GM19467 (cell line): ENCODE measurements around the gene CUZD1.

Experiments
- ATAC-seq: cut with Tn5 transposase; IDR thresholded peaks from one replicate; pipeline ENCODE4 v1.9.1; 2021; ENCODE audit warnings: mild to moderate bottlenecking, moderate library complexity; ENCODE audit not compliant: unreplicated experiment

Gene CUZD1

GRCh38 chr10:122855745-122856144 lies 10.1 kb upstream of the CUZD1 start:
- no peak for ATAC-seq

- no peak for ATAC-seq
Measured at GRCh38 chr10:122854648-122855047, 9.0 kb upstream of the CUZD1 start.

- ATAC-seq: no peak
Measured at GRCh38 chr10:122853665-122854313, 8.1 kb upstream of the CUZD1 start.

GRCh38 chr10:122852261-122852660 lies 6.6 kb upstream of the CUZD1 start:
- ATAC-seq: no peak

- no peak for ATAC-seq
Measured at GRCh38 chr10:122850705-122851640, 5.3 kb upstream of the CUZD1 start.

- no peak for ATAC-seq
Measured at GRCh38 chr10:122849900-122850605, 4.4 kb upstream of the CUZD1 start.

- ATAC-seq: no peak
Measured at GRCh38 chr10:122849090-122849489, 3.4 kb upstream of the CUZD1 start.

- ATAC-seq: no peak
Measured at GRCh38 chr10:122847782-122848604, 2.3 kb upstream of the CUZD1 start.

GRCh38 chr10:122844146-122844545 lies 1.5 kb downstream of the CUZD1 start:
- no peak for ATAC-seq

- no peak for ATAC-seq
Measured at GRCh38 chr10:122841569-122841968, 4.1 kb downstream of the CUZD1 start.

- ATAC-seq: no peak
Measured at GRCh38 chr10:122839505-122839904, 6.2 kb downstream of the CUZD1 start.

- ATAC-seq: no peak
Measured at GRCh38 chr10:122838880-122839279, 6.8 kb downstream of the CUZD1 start.

- ATAC-seq: no peak
Measured at GRCh38 chr10:122835908-122836307, 9.7 kb downstream of the CUZD1 start.

- no peak for ATAC-seq
Measured at GRCh38 chr10:122830965-122831353, 14.7 kb downstream of the CUZD1 start.

GRCh38 chr10:122830273-122830964 lies 15.2 kb downstream of the CUZD1 start:
- no peak for ATAC-seq

- ATAC-seq: no peak
Measured at GRCh38 chr10:122829454-122829853, 16.2 kb downstream of the CUZD1 start.

GRCh38 chr10:122828716-122829255 lies 16.9 kb downstream of the CUZD1 start:
- ATAC-seq: no peak

- ATAC-seq: no peak
Measured at GRCh38 chr10:122827302-122827701, 18.4 kb downstream of the CUZD1 start.

GRCh38 chr10:122822973-122823690 lies 22.5 kb downstream of the CUZD1 start:
- no peak for ATAC-seq
